Activated effector memory CD4-positive, alpha-beta T cell treated with anti-CD3 and anti-CD28 coated beads, Interleukin-2, amount 50 U/mL, for 16 hours (primary cell): ENCODE data around the gene LRRC32.
"Not testable (repeated sequence)": the region's sequence is repeated elsewhere in the genome, so short reads cannot be mapped to it uniquely, and the experiment has no call there.

Experiments
- DNase-seq: peaks from one replicate; pipeline ENCODE4 v3.0.0-alpha.2; 2020

Gene LRRC32

GRCh38 chr11:76626266-76626665 is 44.3 kb downstream of the LRRC32 start:
- DNase-seq, result no peak

DNA sequence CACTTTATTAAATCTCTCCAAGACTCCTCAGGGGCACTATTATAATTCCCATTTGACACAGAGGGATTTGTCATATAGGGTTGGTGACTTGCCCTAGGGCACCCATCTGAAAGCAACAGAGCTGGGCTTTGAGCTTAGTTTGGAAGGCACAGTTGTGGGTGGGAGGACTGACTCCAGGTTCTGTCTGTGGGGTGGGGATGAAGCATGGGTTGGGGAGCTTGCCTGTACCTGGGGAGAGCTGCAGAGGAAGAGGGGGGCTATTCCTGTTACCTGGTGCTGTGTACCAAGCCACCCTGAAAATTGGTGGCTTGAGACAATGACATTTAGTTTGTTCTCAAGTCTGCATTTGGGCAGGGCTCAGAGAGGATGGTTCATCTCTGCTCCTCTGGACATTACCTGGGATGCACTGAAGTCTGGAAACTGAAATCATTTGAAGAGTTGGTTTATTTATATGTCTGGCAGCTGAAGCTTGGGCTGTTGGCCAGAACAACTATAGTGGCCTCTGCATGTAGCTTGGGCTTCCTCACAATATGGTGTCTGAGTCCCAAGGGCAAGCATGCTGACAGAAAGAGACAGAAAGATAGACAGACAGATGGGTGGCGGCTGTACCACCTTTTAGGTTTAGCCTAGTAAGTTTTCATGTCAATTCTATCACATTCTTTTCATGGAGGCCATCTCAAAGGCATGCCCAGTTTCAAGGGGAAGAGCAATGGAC is 44.9 kb downstream of the LRRC32 start:
- no peak for DNase-seq

GRCh38 chr11:76624500-76625379 is 45.8 kb downstream of the LRRC32 start:
- DNase-seq, result no peak

GRCh38 chr11:76623884-76624419 is 46.6 kb downstream of the LRRC32 start:
- no peak for DNase-seq

GRCh38 chr11:76623171-76623883 is 47.2 kb downstream of the LRRC32 start:
- no peak for DNase-seq

GRCh38 chr11:76622493-76623094 is 48.0 kb downstream of the LRRC32 start:
- no peak for DNase-seq

GRCh38 chr11:76621868-76622267 is 48.7 kb downstream of the LRRC32 start:
- no peak for DNase-seq

DNA sequence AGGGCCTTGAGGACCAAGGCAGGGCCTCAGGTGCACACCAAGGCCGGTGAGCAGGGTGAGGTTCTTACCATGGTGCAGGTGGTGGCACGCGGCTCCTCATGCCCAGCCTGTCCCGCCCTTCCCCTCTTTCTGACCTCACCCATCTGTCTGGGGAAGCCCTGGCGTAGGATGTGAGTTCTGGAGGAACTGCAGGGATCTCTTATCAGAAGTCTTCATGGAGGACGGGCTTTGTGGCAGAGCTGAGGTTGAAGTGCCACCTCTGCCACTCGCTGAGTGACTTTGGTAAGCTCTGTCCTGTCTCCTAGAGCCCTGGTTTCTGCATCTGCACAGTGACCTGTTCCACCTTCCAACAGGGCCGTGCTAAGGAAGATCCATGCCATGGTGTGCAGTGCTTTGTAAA is 49.1 kb downstream of the LRRC32 start:
- no peak for DNase-seq

DNA sequence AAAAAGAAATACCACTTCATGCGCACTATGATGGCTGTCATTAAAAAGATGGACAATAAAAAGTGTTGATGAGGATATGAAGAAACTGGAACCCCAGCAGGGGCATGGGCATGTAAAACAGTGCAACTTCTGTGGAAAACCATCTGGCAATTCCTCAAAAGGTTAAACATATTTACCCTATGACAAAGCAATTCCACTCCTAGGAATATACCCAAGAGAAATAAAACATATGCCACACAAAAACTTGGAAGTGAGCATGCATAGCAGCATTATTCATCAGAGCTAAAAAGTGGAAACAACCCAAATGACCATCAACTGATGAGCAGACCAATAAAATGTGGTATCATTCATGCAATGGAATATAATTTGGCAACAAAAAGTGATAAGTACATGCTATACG is 50.1 kb downstream of the LRRC32 start:
- DNase-seq, result no peak

DNA sequence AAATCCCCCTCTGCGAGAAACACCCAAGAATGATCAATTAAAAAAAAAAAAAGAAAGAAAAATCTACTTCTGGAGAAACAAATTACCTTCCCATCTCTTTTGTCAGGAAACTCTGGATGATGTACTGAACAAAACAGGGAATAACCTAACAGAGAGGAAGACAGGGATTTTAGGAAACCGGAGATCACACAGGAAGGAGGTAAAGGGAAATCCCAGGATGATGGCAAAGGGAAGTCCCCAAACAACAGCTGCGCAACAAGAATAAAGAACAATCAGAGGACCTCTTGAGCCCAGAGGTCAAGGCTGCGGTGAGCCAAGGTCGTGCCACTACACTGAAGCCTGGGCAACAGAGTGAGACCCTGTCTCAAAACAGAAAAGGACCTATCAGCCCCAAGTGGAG is 50.7 kb downstream of the LRRC32 start:
- not testable (repeated sequence) for DNase-seq

DNA sequence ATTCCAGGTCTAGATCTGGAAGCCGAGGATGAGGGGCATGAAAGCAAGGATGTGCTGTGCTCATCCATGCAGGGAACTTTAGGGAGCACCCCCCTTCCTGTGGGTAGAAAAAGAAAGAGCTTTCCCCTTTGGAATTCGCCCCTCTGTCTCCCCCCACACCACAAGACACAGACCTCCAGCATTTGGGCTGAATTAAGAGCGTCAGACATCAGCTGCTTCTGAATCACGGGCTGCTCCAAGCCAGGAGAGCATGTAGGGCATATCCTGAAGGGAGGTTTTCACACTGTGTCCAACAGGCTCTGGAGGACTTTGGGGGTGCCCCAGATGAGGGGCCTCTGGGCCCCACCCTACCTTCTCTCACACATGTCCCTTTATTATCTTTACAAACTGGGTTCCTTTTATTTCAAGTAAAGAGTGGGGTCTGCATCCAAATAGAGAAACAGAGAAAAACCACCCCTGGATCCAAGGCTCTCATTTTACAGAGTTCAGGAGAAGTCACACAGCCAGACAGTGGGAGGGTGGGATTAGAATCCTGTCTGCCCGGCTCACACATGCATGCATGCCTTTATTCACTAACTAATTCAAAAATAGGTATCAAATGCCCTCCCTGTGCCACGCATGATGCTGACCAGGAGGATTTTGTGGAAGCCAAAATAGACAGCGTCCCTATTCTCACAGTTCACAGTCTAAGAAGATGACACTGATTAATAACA is 52.8 kb downstream of the LRRC32 start:
- DNase-seq, result no peak

GRCh38 chr11:76616676-76617552 is 53.6 kb downstream of the LRRC32 start:
- no peak for DNase-seq

DNA sequence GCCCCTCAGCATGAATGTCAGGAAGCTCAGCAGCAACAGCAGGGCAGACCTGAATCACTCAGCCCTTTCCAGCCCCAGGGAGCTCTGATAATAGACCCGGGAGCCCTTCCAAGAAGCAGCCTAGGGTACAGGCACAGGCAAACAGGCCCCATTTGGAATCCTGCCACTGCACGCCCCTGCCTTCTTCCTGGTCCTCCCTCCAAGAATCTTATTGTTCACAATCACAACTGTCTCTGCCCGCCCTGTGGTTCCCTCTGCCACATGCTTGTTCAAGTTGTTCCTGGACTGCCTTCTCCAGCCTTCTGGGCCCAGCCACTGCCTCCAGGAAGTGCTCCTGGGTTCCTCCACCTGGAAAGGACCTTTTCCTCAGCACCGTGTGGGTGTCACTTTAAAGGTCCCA is 54.6 kb downstream of the LRRC32 start:
- no peak for DNase-seq

DNA sequence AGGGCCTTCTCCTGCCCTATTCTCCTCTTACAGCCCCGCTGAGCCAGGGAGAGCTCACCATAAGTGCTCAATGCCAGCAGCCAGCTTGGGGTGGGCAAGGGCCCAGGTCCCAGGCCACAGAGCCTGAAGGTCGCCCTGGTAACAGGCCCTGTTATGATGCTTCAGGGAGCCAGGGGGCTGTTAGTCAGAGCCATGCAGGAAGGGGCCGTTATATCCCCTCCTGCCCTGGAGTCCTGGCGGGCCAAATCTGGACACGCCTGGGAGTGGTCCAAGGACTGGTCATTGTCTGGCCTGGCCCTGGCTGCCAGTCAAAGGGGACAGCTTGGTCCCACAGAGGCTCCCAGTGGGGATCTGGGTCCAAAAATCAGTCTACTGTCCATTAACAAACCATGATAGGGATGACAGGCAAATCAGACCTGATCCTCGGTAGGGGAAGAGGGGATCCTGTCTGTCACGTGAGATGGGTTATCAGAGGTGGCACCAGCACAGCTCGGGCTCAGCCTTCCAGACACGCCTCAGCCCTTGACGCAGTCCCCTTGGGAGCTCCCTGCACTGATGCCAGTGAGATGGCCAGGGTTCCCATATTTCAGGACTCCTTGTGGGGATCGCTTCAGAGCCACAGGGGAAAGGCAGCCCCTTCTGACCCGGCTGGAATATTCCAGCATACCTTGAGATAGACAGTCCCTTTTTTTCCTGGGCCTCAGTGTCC is 55.9 kb downstream of the LRRC32 start:
- no peak for DNase-seq

DNA sequence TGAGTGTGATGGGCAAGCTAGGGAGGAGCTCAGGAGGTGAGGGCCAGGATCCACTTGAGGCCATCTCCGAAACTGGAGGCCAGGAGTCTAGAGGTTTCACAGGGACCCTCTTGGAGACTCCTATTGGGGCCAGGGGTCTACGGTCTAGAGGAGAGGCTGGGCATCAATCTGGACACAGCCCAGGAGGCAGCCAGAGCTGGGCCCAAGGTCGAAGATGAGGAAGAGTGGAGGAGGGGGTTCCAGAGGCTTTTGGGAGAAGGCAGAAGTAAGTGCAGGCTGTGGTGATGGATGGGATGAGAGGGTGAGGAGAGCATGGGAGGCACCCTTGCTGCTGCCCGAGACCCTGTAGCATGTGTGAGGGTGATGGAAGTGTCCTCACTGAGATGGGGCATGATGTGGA is 56.6 kb downstream of the LRRC32 start:
- no peak for DNase-seq

- DNase-seq, result no peak
Observed at GRCh38 chr11:76612226-76612625, 58.3 kb downstream of the LRRC32 start.

- no peak for DNase-seq
Observed at GRCh38 chr11:76610871-76611475, 59.6 kb downstream of the LRRC32 start.

GRCh38 chr11:76610371-76610770 is 60.2 kb downstream of the LRRC32 start:
- no peak for DNase-seq

DNA sequence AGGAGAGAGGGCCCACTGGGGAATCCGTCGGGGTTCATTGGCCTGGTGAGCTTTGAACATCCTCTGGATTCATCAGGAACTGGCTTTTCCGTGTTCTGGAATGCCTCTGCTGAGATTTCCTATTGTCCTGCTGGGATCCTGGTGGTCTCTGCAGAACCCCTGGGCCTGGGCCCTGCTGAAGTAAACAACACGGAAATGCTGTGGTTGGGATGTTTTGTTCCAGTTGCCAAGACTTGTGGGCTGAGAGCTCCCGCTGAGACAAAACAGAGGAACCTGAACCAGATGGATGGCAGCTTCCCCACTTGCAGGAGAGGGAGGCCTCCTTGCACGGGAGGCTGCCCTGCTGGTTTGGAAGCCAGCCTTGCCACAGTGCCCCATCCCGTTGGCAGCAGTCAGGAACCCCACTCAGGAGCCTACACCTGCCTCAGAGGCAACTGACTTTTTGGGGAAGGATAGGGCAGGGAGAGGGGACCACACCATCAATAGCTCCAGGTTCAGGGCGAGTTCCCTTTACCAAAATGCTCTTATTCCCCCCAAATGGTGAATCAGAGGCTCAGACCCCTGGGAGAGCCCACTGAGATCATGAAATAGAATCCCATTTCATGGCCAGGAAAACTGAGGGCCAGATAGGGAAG is 60.7 kb downstream of the LRRC32 start:
- DNase-seq, result no peak
